Measurements from ENCODE around the gene TADA2B.

Gene TADA2B, protein sequence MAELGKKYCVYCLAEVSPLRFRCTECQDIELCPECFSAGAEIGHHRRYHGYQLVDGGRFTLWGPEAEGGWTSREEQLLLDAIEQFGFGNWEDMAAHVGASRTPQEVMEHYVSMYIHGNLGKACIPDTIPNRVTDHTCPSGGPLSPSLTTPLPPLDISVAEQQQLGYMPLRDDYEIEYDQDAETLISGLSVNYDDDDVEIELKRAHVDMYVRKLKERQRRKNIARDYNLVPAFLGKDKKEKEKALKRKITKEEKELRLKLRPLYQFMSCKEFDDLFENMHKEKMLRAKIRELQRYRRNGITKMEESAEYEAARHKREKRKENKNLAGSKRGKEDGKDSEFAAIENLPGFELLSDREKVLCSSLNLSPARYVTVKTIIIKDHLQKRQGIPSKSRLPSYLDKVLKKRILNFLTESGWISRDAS

DNA sequence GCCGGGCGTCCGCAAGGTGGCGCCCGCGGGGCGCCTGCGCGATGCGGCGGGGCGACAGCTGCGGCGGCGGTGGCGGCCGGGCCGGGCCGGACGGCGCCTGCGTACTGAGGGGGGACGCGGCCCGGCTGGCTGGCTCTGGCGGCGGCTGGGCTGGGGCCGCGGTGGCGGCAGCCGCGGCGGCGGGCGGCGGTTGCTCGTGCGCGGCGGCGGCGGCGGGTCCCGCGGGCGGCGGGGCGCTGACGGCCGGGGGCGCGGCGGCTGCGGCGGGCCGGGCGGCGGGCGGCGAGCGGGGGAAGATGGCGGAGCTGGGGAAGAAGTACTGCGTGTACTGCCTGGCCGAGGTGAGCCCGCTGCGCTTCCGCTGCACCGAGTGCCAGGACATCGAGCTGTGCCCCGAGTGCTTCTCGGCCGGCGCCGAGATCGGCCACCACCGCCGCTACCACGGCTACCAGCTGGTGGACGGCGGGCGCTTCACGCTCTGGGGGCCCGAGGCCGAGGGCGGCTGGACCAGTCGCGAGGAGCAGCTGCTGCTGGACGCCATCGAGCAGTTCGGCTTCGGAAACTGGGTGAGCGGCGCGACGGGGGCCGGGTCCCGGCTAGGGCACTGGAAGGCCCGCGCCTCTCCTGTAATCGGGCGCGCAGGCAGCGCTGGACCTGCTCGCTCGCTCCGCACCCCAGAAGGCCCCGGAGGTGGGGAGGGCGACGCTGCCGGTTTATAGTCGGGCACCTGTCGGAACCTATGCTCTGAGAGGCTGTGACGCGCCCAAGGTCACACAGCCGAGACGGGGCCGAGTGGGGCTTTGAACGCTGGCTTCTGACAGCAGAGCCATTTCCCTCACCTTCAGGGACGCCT is at the start of gene TADA2B:
Gene TADA2B (plus strand): TSS at position 89 of the 853 bp plus-strand sequence. CDS start 208 bp downstream, at position 297.
- no peak for DNase-seq

DNA sequence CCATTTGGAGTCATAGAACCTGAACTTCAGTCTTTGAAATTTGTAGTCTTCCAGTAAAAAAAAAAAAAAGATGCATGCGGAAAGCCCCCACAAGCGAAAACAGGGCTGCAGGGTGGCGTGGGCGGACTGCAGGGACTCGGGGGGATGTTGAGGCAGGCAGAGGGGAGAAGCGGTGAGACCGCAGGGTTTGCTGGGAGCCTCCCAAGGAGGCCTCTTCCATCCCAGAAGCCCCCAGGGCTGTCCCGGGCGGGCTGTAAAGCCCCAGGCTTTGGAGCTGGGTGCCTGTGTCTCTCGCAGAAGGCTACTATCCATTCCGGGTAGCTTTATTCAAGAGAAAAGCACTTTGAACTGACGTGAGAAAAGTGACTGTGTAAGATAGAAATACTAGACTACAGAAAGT is 46.7 kb upstream of the TADA2B start:
- DNase-seq, result no peak

DNA sequence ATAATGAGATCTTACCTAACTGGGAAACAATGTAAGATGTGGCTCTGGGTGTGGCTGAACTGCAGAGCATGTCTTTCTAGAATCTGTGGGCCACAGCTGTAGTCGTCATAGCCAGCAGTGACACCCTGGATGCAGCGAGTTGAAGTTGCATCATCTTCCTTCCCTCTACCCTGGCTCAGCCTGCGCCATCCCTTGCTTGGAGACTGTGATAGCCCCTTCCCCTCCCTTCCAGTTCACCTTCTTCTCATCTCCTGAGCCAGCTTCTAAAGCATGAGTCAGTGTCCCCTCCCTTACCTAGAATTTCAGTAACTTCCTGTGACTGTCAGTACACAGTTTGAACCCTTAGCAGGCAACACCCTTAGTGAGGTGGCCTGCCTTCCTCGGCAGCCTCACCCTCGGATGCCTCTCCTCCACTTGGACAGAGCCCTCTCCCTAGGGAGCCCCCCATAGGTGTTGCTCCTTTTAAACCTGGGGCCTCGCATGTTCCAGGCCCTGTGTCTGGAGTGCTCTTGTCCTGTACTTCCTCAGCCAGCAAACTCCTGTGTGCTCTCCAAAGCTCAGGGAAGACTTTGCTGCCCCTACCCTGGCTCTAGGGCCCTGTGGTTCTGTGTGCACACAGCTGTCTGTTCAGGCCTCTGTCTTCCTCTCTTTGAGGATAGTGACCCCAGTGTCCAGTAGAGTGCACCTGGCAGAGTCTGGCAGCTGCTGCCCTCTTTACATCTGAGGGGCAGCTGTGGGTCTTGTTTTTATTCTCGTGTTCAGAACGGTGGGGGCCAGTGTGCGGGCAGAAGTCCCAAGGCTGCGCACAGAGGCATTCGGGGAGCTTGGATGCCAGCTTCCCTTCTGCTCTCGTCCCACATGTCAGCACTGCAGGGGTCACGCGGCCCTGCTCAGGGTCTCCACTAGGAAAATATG is 43.7 kb upstream of the TADA2B start:
- no peak for DNase-seq

DNA sequence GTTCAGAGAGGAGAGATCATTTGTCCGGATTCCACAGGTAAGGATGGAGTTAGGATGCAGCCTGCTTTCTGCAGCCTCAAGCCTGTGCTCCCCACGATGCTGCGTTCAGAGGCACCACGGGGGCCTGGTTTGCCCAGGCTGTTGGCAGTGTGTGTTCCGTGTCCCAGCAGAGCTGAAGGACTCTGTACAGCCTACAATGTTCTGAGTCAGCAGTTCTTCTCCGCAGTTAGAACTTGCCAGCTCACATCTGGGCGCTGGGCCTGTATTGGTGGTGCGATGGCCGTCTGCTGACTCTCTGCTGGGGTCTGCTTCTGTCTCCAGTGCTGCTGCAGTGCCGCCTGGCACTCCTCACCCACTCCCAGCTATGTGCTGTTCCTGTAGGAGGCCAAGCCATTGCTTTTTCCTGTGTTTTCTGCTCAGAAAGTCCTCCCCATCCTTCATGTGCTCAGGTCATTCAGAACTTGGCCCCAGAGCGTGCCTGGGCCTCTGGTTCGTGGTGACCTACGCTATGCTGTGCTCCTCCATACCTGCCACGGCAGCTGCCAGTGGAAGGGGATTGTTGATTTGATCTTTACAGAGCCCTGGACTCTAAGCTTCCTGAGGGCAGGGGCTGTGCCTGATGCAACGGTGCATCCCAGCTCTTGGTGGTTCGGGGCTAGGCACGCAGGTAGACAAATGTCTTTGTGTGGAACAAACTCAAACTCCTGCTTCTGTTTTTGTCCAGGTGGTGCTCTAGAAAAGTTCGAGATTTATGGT is 42.6 kb upstream of the TADA2B start:
- no peak for DNase-seq

DNA sequence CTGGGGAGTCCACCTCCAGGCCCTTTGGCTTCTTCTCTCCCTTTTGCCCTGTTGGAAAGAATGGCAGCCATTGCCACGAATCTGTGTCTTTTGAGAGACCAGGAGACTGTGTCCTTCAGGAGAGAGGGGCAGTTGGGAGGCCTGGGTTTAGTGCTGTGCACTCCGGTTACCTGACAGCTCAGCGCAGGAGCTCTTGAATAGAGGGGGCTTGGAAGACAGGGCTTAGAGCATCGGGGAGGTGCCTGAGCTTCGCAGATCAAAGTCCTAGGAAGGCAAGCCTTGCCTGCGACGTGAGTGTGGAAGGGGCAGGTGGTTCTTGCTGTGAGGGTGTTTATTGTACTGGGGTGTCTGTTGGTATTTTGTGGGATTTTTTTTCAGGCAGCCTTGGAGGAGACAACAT is 41.9 kb upstream of the TADA2B start:
- DNase-seq, result no peak

DNA sequence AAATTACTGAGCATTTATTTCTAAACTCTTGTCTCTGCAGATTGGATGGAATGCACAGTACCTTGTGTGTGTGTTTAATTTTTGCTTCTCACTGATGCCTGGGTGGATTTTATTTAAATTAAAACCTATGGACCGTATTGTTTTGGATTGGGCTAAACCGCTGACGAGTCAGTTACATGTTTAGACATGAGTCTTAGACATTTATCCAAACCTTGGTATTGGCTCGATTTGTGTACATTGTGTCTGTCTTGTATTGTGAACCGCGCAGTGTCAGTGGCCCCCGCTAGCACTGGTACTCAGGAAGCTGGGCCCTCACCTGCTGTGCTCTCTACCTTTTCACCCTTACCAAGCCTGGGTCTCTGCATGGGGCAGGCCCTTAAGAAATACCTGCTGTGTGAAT is 40.8 kb upstream of the TADA2B start:
- DNase-seq, result no peak

DNA sequence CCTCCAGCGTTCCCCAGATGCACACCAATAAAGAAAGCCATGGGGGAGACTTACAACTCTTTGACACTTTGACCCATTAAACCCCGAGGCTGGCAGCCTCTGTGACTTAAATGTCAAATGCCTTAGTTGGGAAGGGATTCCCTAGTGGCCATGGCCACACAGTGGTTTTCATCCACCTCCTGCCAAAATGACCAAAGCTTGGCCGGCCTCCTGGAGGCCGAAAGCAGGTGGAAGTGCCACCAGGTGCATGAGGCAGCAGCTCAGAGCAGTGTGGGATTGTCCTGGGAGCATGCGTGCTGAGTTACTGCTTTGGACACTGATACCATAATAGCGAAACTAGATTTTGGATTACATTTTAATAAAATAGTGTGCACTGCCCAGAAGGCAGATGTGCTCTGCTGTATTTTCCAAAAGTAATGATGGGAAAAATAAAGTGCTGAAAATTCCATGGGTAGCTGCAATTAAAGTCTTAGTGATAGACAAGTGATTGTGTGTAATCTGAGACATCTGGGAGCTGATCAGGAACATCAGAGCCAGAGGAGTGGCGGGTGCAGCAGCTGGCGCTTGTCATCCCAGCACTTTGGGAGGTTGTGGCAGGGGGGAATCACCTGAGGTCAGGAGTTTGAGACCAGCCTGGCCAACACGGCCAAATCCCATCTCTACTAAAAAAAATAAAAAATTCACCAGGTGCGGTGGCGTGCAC is 39.8 kb upstream of the TADA2B start:
- no peak for DNase-seq

DNA sequence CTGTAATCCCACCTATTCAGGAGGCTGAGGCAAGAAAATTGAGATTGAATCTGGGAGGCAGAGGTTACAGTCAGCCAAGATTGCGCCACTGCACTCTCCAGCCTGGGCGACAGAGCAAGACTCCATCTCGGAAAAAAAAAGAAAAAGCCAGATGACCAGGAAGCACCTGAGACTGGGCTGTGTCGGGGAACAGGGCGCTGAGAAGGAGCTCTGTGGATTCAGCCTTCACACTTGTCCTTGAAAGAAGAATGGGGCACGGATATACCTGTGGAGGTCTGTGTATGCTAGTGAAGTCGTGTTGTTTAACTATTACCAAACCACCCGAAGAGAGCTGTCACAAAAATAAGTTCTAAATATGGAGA is 39.3 kb upstream of the TADA2B start:
- no peak for DNase-seq

DNA sequence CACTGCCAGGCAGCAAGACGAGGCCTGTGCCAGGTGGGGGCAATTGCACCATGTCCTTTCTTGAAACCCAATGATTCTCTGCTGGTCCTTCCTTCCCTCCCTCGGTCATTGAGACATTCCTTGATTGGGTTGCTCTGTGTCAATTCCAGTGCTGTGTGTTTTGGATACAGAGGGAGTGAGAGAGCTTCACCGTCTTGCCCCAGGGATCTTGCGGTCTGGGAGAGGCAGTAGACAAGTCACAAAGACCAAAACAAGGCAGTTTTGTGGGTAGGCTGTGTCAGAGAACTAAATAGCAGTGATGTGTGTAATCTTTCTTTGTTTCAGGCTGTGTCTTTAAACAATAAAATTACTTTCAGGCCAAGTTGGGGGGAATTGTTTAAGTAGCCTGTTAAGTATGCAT is 38.8 kb upstream of the TADA2B start:
- DNase-seq, result no peak

DNA sequence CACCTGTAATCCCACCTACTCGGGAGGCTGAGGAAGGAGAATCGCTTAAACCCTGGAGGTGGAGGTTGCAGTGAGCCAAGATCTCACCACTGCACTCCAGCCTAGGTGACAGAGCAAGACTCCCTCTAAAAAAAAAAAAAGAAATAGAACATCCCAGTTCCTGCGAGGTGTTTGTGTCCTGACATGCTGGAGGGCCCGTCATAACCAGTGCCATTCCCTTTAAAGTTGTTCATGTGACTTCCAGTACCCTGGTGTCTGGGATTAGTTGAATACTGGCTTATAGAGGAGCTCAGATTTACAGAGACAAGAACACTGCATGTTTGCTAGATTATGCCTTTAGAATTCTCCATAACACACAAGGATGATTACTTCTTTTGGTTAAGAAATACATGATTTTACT is 37.6 kb upstream of the TADA2B start:
- DNase-seq, result no peak

DNA sequence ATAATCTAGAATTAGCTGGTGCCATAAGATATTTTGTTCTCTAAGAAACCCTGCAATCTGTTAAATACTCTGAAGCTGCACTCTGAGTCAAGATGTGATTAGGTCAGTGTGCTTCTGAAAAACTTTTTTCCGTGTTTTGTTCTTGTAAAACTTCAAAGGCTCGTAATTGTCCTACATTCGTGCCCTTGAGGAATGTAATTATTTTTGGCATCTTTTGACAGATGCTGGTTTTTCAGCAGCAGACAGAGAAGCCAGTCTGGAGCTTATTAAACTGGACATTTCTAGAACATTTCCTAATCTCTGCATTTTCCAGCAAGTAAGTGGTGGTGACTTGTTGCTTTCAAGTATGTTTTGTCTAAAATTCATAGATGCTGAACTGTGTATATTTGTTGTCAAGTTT is 36.8 kb upstream of the TADA2B start:
- no peak for DNase-seq

DNA sequence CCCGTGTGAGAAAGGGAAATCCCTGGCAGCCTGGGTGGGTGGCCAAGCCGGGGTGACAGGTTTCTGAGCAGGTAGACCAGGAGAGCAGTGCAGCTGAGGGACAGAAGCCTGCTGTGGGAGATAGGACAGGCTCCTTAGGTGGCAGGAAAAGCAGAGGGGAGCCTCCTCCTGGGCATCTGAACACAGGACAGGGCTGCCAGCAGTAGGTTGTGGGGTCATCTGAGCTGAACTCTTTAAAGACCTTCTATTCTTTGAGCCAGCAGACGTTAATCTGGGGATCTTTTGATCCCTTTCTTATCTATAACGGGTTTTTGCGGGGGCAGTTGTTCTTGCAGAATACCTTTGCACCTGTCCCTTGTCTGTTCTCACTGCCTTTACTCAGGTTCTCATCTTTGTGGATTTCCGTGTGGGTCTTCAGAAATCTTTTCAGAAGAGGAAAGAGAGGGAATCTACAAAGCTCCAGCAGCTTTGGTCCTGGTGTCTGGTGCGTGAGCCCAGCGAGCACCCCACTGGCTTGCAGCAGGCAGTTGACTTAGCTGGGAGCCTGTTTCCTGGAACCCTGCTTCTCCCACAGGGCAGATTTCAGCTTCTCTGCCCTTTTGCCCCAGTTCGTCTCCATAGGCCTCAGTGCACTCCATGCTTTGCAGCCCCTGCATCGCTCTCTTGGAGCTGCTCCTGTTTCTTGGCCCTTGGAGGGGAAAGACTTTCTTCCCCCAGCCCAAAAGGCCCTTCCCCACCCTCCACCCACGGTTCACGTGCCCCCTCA is 35.8 kb upstream of the TADA2B start:
- no peak for DNase-seq

DNA sequence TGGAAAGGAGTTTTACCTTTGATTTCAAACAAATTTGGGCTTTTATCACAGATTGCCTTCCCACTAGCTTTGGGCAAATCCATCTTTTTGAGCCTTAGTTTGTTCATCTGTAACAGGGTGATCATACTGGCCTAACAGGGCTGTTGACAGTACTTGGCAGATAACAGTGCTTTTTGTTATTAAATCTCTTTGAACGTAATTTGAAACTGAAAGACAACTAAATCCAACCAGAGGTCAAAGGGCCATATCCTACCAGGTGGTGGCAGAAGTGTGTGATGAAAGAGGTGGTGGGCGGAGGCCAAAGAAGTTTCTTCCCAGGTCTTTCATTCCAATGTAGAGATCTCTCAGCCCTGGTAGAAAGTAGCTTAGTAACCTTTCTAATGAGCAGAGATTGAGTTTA is 35.2 kb upstream of the TADA2B start:
- DNase-seq, result no peak

DNA sequence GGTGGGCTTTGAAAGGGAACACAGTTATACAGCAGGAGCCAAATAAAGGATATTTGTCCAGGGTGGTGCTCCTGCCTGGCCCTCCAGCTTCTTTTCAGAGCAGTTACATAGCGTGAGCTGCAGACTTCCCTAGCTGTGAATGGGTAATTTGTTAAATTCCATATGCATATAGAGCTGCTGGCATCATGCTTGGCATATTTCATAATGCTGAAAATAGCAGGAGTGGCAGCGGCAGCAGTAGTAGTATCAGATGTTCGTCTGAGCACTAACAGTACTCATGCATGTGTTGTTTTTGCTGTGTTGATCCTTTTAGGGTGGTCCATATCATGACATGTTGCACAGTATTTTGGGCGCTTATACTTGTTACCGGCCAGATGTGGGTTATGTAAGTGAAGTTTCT is 33.6 kb upstream of the TADA2B start:
- DNase-seq, result no peak

DNA sequence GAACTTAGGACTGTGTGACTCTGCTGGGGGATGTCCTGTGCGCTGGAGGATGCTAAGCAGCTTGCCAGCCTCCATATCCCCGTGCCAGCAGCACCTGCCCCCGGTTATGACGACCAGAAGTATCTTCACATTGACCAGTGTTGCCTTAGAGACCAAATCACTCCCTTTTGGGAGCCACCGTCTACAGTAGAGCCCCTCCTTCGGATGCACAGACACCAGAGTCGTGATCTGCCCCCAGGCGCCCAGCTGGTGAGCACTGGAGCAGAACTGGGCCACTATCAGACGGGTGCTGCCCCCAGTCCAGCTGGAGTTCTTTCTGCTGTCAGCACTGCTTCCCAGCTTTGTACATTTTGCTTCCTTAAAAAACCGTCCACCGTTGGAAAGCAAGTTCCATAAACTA is 30.0 kb upstream of the TADA2B start:
- DNase-seq, result no peak

DNA sequence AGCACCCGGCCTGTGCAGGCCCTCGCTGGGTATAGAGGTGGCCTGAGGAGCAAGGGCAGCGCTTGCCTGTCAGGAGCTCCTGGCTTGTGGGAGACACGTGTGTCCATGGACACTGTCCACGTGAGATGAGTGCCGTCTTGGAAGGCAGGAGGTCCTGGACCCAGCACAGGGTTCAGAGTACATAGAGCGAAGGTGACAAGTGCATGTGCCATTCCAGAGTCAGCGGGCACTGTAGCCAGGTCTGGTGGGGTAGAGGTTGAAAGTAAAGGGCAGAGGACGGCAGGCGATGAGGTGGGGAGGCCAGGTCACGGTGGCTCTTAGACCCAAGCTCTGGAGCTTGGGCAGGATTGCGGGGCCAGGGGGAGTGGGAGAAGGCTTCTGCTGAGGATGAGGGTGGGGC is 28.4 kb upstream of the TADA2B start:
- DNase-seq, result no peak

DNA sequence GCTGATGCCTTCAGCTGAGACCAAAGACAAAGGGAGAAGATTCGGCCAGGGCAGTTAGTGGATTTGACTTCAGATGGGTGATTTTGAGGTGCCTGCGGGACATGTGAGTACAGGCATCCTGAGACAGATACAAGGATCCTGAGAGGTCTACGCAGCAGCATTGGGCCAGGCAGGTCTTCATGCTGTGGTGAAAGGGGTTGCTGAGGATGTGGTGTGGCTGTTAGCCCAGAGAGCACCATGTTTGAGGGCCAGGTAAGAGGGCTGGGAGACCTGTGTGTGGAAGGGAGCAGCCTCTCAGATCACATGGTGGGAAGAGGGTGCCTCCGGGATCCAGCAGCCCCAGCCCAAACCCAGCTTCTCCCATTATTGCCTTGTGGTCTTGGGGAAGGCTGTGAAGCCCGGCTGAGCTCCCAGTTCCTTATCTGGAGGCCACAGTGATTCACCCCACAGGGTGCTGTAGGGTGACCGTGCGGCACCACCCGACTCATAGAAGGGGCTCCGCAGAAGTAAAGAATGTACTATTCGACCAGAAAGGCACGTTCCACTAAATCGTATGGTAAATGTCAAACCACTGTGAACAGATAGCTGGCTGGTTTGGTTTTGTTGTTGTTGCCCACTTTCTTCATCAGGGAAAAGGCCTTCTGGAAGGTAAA is 27.7 kb upstream of the TADA2B start:
- no peak for DNase-seq

DNA sequence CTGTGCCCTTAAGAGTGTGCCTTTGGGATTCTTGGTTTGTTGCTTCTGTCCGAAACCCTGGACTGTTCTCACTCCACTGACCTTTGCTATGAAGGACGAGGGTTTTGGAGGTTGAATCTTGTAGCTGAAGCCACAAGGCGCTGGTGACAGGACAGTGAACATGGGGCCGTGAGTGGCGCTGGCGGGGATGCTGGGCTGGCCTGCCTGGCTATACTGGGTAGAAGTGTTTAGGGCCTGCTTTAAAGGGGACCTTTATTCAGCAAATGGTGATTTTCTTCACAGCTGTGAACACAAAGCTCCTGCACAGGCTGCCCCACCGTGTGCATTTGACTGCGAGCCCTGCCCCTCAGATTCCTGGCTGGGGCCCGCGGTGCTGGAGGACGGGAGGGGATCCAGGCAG is 27.1 kb upstream of the TADA2B start:
- DNase-seq, result no peak

DNA sequence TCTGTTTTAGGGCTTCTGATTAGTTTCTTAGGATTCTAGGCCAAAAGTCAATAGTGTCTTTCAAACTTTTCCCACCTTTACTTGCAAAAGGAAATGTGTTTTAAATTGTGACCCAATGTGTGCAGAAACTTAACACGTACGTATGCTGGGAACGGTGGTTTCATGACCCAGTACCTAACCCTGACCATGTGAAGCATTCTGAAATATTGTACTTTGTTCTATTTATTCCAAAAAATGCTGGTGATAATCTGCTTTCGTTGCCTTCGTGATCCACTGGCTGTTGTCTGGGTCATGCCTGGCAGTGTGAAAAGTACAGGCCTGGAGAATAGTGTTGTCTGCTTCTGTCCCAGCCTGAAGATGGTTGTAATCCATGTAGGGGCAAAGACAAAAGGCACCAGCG is 26.7 kb upstream of the TADA2B start:
- DNase-seq, result no peak

DNA sequence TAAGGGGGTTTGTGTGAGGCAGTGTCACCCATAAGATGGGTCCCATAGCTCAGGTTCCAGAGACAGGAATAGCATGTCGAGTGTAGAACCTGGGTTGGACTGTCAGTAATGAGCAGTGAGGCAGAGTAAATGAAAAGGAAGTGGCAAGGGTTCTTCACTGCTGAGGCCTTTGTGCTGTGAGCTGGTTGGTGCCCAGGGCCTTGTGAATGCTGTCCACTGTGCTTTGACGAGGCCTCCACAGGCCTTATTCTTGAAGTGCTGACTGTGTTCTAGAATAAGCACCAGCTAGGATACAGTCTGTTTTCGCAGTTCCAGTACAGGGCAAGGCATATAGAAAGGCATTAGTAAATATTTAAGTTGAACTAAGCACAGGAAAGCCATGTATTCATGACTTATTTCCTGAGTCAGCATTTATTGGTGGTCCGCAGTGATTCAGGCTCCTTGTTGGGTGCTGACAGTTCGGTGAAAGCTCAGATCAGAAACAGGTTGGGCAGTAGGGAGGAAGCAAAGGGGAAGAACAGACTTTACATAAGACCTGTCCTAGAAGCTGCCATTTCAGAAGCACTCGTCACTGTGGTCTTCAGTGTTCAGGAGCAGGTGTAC is 25.6 kb upstream of the TADA2B start:
- DNase-seq, result no peak
